MM.1S (cell line): Measurements from ENCODE around the gene BIRC5.

Experiments
- CTCF ChIP-seq: fragments of 300-600 bp; sonication (generic); IDR thresholded peaks from 2 replicates; pipeline ENCODE4 v1.5.1; 2016; ENCODE audit warnings: antibody characterized with exemption, low read length, mixed read lengths
- EZH2 ChIP-seq: fragments of 300-600 bp; sonication (generic); optimal IDR thresholded peaks from 2 replicates; pipeline ENCODE3; 2017; ENCODE audit warnings: low read depth, mild to moderate bottlenecking, antibody characterized with exemption, low read length, mixed read lengths
- EZH2phosphoT487 ChIP-seq: fragments of 300-600 bp; sonication (generic); IDR thresholded peaks from 2 replicates; pipeline ENCODE4 v1.6.1; 2018; ENCODE audit warnings: antibody characterized with exemption, low read length

GRCh38 chr17:78225088-78225865 lies 11.2 kb downstream of the BIRC5 start:
- TF ChIP-seq CTCF (no peak), EZH2phosphoT487 (no peak), EZH2 (no peak)
